Neural cell (in vitro differentiated cells): Measurements from ENCODE around the gene GHRH. TPM values are rescaled to one million over a fixed set of nuclear protein-coding genes. Genes with fewer than 3 reads are reported as not detected.

Experiments used
- H2AFZ ChIP-seq: fragments of 200-600, 300-800 bp; sonication (generic), shearing (Covaris generic); 2 replicates; pipeline ENCODE4 v1.6.0; 2014; ENCODE audit warnings: low read depth, mild to moderate bottlenecking, antibody characterized with exemption, low read length, moderate library complexity
- H3F3A ChIP-seq: fragments of 200-600 bp; shearing (Covaris generic); 2 replicates; pipeline ENCODE4 v1.6.1; 2016; ENCODE audit warnings: mild to moderate bottlenecking, moderate library complexity, mixed read lengths, antibody characterized with exemption, low read length; ENCODE audit not compliant: insufficient read depth, poor library complexity, severe bottlenecking
- H3K27ac ChIP-seq: fragments of 200-600, 300-800 bp; sonication (generic), shearing (Covaris generic); 2 replicates; pipeline ENCODE4 v1.5.1; 2014; ENCODE audit warnings: mild to moderate bottlenecking, low read length, moderate library complexity
- H3K27me3 ChIP-seq: fragments of 300-800, 200-600 bp; sonication (generic), shearing (Covaris generic); 2 replicates; pipeline ENCODE4 v1.6.0; 2014; ENCODE audit warnings: mild to moderate bottlenecking, low read depth, low read length, moderate library complexity; ENCODE audit not compliant: insufficient read depth
- H3K36me3 ChIP-seq: fragments of 300-800, 200-600 bp; sonication (generic), shearing (Covaris generic); 2 replicates; pipeline ENCODE4 v1.5.1; 2014; ENCODE audit warnings: mild to moderate bottlenecking, antibody characterized with exemption, low read length, moderate library complexity; ENCODE audit not compliant: insufficient read depth
- H3K4me2 ChIP-seq: fragments of 300-800, 200-600 bp; sonication (generic), shearing (Covaris generic); 2 replicates; pipeline ENCODE4 v1.6.0; 2014; ENCODE audit warnings: mild to moderate bottlenecking, low read length
- H3K4me3 ChIP-seq: fragments of 300-800, 200-600 bp; sonication (generic), shearing (Covaris generic); 2 replicates; pipeline ENCODE4 v1.5.1; 2014; ENCODE audit warnings: mild to moderate bottlenecking, low read length, moderate library complexity
- H3K79me2 ChIP-seq: fragments of 200-600 bp; shearing (Covaris generic); replicated peaks from 2 replicates; pipeline ENCODE4 v1.6.0; 2014; ENCODE audit warnings: mild to moderate bottlenecking, low read length, moderate library complexity; ENCODE audit not compliant: insufficient read depth
- H3K9ac ChIP-seq: fragments of 300-800, 200-600 bp; sonication (generic), shearing (Covaris generic); 2 replicates; pipeline ENCODE4 v1.6.1; 2016; ENCODE audit warnings: mild to moderate bottlenecking, low read length, mixed read lengths
- H3K9me2 ChIP-seq: fragments of 200-600 bp; shearing (Covaris generic); 2 replicates; pipeline ENCODE4 v1.6.1; 2016; ENCODE audit warnings: mild to moderate bottlenecking, low read length, mixed read lengths; ENCODE audit not compliant: insufficient read depth
- H3K9me3 ChIP-seq: fragments of 200-600, 300-800 bp; sonication (generic), shearing (Covaris generic); 2 replicates; pipeline ENCODE4 v1.6.1; 2016; ENCODE audit warnings: mild to moderate bottlenecking, mixed run types, low read length, moderate library complexity, mixed read lengths
- H4K20me1 ChIP-seq: fragments of 200-600 bp; shearing (Covaris generic); 2 replicates; pipeline ENCODE4 v1.6.1; 2016; ENCODE audit warnings: mild to moderate bottlenecking, mixed run types; ENCODE audit not compliant: insufficient read depth
- CTCF ChIP-seq: fragments of 450-650 bp; IDR thresholded peaks from 2 replicates; pipeline ENCODE4 v1.5.1; 2014; ENCODE audit warnings: antibody characterized with exemption, mild to moderate bottlenecking, moderate library complexity; ENCODE audit not compliant: poor library complexity, severe bottlenecking
- EP300 ChIP-seq: fragments of 450-650 bp; conservative IDR thresholded peaks from 2 replicates; pipeline ENCODE4 v1.6.1; 2014; ENCODE audit warnings: antibody characterized with exemption, mild to moderate bottlenecking, moderate library complexity; ENCODE audit not compliant: poor library complexity, severe bottlenecking
- EZH2 ChIP-seq: fragments of 200-600, 300-800 bp; shearing (Covaris generic), sonication (generic); IDR thresholded peaks from 2 replicates; pipeline ENCODE4 v1.6.1; 2014; ENCODE audit warnings: antibody characterized with exemption, low read length, borderline replicate concordance, mild to moderate bottlenecking; ENCODE audit not compliant: insufficient read depth, poor library complexity, severe bottlenecking
- MXI1 ChIP-seq: fragments of 450-650 bp; conservative IDR thresholded peaks from 2 replicates; pipeline ENCODE4 v1.6.1; 2014; ENCODE audit warnings: antibody characterized with exemption, mild to moderate bottlenecking; ENCODE audit not compliant: poor library complexity, severe bottlenecking
- POLR2AphosphoS5 ChIP-seq: IDR thresholded peaks from 2 replicates; pipeline ENCODE4 v1.6.1; 2012
- RAD21 ChIP-seq: fragments of 450-650 bp; conservative IDR thresholded peaks from 2 replicates; pipeline ENCODE4 v1.6.1; 2014; ENCODE audit warnings: antibody characterized with exemption, mild to moderate bottlenecking, moderate library complexity
- REST ChIP-seq: IDR thresholded peaks from 2 replicates; pipeline ENCODE4 v1.6.1; 2012; ENCODE audit warnings: borderline replicate concordance
- SMC3 ChIP-seq: fragments of 450-650 bp; conservative IDR thresholded peaks from 2 replicates; pipeline ENCODE4 v1.6.1; 2014; ENCODE audit warnings: antibody characterized with exemption, mild to moderate bottlenecking, moderate library complexity; ENCODE audit not compliant: poor library complexity
- TAF1 ChIP-seq: IDR thresholded peaks from 2 replicates; pipeline ENCODE4 v1.6.1; 2012; ENCODE audit warnings: low read depth
- polyA plus RNA-seq: library from polyadenylated mRNA; depleted of rRNA; stranded (reverse); fragments of >200 nt; gene quantifications from 2 replicates; pipeline ENCODE4 v1.2.3, GENCODE V29; 2014

Gene GHRH
- polyA plus RNA-seq, 1 donor from 2014 or later, result not detected

GRCh38 chr20:37285664-37286374 lies 24.2 kb upstream of the GHRH start:
- Histone ChIP-seq H3K4me2 (no peak overlapping the region), H3K9ac (no peak overlapping the region), H3K27ac (no peak overlapping the region), H3K9me3 (no peaks in the 10 kb centered on the region), H4K20me1 (no peaks in the 10 kb centered on the region), H3K27me3 (no peaks in the 10 kb centered on the region), H3F3A (no peaks in the 10 kb centered on the region), H2AFZ (no peak overlapping the region), H3K79me2 (peaks cover 2% of the 10 kb centered on the region), H3K36me3 (no peaks in the 10 kb centered on the region), H3K9me2 (no peaks in the 10 kb centered on the region), H3K4me3 (no peak overlapping the region)
- TF ChIP-seq REST (no peak), SMC3 (no peak), EZH2 (no peak), EP300 (no peak), RAD21 (no peak), POLR2AphosphoS5 (no peak), CTCF (no peak), TAF1 (no peak), MXI1 (no peak)

GRCh38 chr20:37284691-37285161 lies 23.1 kb upstream of the GHRH start:
- no peak overlapping the region for H2AFZ ChIP-seq
- no peak for TF ChIP-seq EP300
- no peak for TF ChIP-seq RAD21
- TF ChIP-seq REST, result no peak
- TF ChIP-seq POLR2AphosphoS5, result no peak
- no peak for TF ChIP-seq CTCF
- no peak for TF ChIP-seq EZH2
- TF ChIP-seq TAF1, result no peak
- no peak for TF ChIP-seq MXI1
- no peak for TF ChIP-seq SMC3

More at GRCh38 chr20:37284691-37285161, 23.1 kb upstream of the GHRH start:
- H3K27me3 ChIP-seq, result no peaks in the 10 kb centered on the region
- no peak overlapping the region for H3K4me3 ChIP-seq
- no peaks in the 10 kb centered on the region for H3K79me2 ChIP-seq
- no peak overlapping the region for H3K9ac ChIP-seq
- H3K9me2 ChIP-seq, result no peaks in the 10 kb centered on the region
- no peaks in the 10 kb centered on the region for H4K20me1 ChIP-seq
- H3K27ac ChIP-seq, result no peak overlapping the region
- no peak overlapping the region for H3K4me2 ChIP-seq
- H3K36me3 ChIP-seq, result no peaks in the 10 kb centered on the region
- no peaks in the 10 kb centered on the region for H3K9me3 ChIP-seq
- no peaks in the 10 kb centered on the region for H3F3A ChIP-seq
